ENCODE measurements around the gene DRC7.

- TF ChIP-seq, protein P1, sequence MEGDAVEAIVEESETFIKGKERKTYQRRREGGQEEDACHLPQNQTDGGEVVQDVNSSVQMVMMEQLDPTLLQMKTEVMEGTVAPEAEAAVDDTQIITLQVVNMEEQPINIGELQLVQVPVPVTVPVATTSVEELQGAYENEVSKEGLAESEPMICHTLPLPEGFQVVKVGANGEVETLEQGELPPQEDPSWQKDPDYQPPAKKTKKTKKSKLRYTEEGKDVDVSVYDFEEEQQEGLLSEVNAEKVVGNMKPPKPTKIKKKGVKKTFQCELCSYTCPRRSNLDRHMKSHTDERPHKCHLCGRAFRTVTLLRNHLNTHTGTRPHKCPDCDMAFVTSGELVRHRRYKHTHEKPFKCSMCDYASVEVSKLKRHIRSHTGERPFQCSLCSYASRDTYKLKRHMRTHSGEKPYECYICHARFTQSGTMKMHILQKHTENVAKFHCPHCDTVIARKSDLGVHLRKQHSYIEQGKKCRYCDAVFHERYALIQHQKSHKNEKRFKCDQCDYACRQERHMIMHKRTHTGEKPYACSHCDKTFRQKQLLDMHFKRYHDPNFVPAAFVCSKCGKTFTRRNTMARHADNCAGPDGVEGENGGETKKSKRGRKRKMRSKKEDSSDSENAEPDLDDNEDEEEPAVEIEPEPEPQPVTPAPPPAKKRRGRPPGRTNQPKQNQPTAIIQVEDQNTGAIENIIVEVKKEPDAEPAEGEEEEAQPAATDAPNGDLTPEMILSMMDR (IDR thresholded peaks at IDR 0.05): no peak
- no peak for TF ChIP-seq POLR2A (IDR thresholded peaks at IDR 0.05)
These were observed 33.1 kb upstream of the DRC7 start for GRCh38 chr16:57661510-57661909.
